ENCODE results near the gene ZNF414.
A peak's percentile ranks its signal among the peaks of the same experiment; 100 is the strongest.
"Not testable (repeated sequence)": the region's sequence is repeated elsewhere in the genome, so short reads cannot be mapped to it uniquely, and the experiment has no call there.

The ZNF414 gene

DNA sequence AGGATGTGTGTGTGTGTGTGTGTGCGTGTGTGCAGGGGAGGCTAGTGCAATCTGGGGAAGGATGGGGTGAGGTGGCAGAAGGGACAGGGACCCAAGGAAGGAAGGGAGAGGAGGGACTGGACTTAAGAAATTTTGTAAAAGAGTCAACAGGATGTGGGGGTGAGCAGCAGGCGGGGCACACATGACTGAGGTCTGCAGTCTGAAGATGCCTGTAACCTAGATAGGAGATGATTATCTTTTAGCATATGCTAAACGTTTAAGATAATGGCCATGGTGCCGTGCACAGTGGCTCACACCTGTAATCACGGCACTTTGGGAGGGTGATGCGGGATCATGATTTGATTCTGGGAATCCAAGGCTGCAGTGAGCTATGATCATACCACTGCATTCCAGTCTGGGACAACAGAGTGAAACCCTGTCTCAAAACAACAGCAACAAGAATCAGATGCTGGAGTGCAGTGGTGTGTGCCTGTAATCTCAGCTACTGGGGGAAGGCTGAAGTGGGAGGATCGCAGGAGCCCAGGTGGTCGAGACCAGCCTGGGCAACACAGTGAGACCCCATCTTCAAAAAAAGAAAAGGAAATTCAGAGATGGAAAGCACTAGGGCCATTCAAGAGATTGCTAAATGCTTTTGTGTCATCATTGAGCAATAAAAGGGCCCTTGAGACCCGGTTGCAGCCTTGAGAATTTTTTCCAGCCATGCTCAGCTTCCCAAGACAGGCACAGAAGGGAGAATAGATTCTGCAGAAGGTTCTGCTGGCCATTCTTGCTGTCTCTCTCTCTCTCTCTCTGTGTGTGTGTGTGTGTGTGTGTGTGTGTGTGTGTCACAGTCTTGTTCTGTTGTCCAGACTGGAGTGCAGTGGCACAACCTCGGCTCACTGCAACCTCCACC, 3.8 kb upstream of the ZNF414 start:
- DNase-seq (ENCODE audit: low read depth, low spot score): no peak

DNA sequence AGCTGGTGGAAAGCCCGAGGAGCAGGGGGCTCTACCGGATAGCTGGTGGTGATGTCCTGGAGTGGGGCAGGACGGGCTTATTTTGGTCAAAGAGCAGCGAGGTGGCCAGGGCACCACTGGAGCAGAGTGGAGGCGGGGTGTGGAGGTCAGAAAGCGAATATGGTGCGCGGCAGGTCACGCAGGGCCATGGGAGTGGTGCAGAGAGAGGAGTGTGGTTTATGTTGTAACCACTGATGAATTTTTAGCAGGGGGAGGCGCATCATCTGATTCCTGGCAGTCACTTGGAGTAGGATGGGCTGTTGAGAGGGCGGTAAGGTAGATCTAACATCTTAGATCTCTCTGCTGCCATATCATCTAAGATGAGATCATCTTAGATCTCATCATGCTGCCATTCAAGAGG, 1.4 kb upstream of the ZNF414 start:
- DNase-seq (ENCODE audit: low read depth, low spot score): no peak

DNA sequence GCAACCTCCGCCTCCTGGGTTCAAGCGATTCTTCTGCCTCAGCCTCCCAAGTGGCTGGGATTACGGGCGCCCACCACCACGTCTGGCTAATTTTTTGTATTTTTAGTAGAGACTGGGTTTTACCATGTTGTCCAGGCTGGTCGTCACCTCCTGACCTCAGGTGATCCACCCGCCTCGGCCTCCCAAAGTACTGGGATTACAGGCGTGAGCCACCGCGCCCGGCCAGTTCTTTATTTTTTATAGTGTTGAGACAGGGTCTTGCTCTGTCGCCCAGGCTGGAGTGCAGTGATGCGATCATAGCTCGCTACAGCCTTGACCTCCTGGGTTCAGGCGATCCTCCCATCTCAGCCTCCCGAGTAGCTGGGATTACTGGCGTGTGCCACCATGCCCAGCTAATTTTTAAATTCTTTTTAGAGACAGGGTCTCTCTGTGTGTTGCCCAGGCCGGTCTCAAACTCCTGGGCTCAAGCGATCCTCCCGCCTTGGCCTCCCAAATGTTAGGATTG, 590 bp upstream of the ZNF414 start:
- DNase-seq (ENCODE audit: low read depth, low spot score): not testable (repeated sequence)

DNA sequence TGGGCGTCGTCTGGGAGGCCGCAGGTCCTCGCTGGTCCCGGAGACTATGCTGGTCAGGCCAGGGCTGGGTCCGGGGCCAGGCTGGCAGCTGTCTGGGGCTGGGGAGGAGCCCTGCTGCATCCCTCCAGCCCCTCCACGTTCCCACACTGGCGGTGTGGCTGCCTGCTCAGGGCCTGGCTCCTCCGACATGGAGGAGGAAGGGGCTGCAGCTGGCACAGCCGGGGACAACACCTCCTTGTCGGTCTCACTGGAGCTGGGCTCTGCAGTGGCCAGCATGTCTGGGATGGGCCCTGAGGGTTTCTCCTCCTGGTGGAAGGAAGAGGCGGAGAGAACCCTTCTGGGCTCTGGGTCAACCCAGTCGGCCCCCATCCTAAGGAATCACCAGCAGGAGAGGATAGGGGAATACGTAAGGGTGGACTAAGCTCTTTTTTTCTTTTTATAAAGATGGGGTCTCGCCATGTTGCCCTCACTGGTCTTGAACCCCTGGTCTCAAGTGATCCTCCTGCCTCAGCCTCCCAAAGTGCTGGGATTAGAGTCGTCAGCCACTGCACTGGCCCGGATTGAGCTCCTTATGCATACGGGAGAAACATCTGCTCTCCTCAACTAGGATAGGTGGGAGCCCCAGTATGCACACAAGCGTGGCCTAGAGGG, 806 bp downstream of the ZNF414 start:
- no peak for DNase-seq (ENCODE audit: low read depth, low spot score)

DNA sequence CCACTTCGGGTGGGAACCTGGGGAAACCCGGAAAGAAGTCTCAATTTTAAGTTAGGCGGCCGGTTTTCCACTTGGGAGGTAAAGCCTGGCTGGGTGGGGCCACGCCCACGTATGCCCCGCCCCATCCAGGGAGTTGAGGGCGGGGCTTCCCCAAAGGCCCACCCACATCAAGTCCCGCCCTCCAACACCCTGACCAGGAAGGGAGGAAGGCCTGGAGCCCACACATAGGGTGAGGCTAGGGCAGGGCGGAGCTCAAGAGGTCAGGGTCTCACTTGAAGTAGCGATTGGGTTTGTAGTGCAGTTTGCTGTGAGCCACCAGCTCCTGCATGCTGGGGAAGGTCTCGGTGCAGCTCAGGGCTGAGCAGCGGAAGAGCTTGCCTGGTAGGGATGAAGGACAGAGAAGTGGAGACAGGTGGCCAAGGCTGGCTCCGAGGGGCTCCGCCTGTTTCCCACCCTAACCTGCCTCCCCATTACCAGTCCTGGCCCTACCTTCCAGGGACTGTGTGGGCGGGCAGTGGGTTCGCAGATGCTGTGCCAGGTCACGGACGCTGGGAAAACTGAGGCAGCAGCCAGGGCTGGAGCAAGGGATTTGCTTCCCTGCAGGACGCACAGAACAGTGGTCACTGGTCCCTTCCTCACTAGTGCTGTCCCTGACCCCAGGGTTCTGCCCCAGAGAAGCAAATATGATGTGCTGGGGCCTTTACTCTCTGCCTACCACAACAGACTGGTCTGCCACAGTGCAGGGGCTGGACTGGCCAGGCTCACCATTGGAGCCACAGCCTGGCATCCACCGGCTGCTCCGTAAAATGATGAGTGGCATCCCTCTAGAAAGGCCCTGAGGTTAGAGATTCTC, 1.6 kb downstream of the ZNF414 start:
- no peak for DNase-seq (ENCODE audit: low read depth, low spot score)

DNA sequence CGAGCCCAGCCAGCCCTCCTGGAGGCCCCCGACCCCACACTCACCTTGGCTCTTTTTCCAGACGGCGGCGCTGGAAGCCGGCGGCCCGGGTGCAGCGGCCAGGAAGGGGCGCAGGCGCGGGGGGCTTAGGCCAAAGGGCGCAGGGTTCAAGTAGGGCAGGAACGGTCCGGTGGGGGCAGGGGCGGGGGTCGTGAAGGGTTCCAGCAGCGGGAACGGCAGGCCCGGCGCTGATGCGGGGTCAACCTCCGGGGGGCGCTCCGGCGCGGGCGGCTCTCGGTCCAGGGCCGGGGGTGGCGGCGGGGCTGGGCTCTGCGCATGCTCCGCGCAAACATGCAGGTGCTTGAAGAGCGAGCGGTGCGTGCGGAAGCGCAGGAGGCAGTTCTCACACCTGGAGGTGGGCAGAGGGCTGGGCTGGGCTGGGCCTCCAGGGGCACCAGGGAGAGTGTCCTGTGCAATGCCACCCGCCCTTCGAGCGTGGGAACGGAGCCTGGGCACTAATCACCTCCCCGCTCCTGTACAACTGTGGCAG, 2.3 kb downstream of the ZNF414 start:
- DNase-seq (ENCODE audit: low read depth, low spot score): no peak

DNA sequence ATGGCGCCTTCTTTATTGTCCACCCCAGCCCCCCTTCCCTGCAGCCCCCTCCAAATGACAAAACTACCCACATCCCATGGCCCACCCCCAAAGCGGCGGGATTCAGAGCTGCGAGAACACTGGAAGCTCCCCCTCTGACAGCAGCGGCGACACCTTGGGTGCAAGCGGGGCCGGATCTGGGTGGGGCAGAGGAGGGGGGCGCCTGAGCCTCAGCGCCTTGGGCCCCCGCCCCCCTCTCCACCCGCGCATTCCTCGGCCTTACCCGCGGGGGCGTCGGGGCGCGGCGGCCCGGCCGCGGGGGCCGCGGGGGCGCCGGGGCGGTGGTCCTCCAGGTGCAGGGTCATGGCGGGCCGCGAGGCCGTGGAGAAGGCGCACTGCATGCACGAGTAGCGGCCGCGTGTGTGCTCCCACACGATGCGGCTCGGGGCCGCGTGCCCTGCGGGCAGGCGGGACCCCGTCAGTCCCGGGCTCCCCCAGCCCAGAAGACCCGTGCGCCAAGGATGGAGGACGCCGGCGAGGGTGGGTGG, 3.3 kb downstream of the ZNF414 start:
- DNase-seq (ENCODE audit: low read depth, low spot score): no peak

DNA sequence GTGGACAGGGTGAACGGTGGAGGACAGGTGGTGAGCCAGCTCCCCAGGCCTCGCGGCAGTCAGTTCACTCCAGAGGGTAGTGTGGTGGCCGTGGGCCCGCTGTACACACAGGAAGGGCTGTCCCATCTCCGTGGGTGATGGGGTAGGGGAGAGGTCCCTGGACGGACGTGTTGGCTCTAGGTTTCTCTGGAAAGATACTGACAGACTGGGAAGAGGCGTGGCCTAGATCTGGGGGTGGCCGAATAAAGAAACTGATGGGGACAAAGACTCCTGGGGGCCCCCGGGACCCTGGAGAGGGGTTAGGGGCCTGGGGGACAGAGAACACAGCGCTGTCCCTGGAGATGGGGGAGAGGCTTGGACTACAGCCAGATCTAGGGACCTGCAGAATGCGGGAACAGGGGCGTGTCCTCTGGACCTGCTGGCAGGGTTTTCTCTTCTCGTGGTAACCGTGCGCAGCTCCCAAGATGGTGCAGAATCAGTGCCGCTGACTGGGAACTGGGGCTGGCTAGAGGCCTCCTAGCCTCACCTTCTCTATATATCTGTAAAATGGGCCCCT, 7.5 kb downstream of the ZNF414 start:
- no peak for DNase-seq (ENCODE audit: low read depth, low spot score)

DNA sequence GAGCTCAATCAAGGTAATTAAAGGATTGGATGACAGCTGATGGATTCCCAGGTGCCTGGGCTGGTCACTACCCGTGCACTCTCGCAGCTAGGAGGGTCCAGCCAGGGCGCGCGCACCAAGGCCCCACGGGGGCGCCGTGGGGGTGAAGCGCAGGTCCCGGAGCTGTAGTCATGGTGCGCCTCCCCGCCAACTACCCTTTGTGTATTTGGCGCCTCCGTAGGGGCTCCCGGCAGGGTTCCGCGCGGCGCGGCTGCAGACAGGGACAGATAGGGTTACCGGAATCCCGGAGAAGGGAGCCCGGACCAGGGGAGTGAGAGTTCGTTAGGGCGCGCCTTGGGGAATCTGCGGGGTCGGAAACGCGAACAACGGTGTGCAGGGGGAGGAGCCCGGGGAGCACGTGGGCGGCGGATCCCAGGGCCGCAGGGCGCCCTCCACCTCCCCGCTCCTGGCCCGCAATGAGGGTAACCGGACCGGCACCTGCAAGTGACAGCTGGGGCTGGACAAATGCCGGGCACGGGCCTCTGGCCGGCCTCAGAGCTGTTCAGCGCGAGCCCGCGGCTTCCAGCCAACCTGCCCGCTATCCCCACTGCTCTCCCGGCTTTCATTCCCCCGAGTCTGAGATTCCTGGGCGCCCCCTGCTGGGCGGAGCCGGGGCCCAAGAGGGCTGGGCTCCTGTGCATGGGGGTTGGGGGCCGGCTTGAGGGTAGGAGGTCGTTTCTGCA, 8.1 kb downstream of the ZNF414 start:
- DNase-seq (ENCODE audit: low read depth, low spot score): peak; percentile 49

DNA sequence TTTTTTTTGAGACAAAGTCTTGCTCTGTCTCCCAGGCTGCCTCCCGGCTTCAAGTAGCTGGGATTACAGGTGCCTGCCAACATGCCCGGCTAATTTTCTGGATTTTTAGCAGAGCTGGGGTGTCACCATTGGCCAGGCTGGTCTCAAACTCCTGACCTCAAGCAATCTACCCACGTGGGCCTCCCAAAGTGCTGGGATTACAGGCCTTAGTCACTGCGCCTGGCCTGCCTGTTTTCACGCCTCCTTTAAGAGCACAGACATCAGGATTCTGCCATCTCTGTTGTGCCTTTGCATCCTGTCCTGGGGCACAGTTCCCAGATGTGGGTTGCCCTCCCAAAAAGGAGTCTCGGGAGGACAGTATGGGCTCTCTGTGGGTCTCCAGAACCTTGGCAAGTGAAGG, 9.0 kb downstream of the ZNF414 start:
- DNase-seq (ENCODE audit: low read depth, low spot score): no peak

DNA sequence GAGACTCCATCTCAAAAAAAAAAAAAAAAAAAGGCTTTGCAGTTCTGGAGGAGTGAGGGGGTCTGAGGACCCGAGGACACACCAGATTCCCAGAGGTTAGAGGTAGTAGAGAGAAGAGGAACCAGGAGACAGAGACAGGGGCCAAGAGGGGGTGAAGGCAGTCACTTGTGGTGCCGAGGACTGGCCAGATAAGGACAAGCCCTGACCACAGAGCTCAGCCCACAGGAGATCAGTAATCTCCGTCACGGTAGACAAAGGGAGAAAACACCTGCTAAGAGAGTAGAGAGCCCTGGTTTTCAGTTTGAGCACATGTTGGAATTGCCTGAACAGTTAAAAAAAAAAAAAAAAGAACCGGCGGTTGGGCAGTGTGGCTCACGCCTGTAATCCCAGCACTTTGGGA, 9.8 kb downstream of the ZNF414 start:
- no peak for DNase-seq (ENCODE audit: low read depth, low spot score)

DNA sequence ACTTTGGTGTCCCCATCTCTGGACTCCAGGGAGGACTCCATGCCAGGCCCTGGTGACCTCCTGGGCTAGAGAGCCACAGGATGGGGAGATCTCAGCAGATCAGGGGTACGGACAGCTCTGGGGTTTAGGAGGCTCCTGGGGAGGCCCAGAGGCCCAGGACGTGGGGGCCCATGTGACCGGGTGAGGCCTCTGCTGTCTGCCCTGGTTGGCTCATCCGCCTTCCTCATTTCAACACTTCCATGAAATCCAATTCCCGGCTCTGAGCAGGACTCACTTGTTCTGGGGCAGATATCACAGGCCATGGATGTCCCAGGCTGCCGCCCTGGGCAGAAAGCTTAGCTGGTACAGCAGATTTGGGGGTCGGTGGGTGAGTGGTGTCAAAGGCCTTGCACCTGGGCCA, 10.5 kb downstream of the ZNF414 start:
- no peak for DNase-seq (ENCODE audit: low read depth, low spot score)

DNA sequence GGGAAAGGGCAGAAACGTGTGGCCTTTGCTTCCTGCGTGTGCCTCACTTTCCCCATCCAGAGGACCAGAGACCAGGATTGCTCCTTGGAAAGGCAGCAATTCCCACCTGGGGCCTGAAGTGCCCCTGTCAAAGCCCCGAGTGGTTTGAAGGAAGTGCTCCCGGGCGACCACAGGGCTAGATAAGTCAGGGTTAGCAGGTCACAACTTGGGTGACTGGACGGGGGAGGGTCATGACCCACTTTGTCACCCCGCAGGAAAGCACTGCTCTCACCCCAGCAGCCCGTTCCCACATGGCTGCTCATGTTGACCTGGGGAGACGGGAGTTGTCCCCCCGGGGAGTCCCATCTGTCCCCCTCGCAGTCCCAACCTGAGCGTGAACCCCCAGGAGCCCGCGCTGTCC, 12.0 kb downstream of the ZNF414 start:
- DNase-seq (ENCODE audit: low read depth, low spot score): no peak

DNA sequence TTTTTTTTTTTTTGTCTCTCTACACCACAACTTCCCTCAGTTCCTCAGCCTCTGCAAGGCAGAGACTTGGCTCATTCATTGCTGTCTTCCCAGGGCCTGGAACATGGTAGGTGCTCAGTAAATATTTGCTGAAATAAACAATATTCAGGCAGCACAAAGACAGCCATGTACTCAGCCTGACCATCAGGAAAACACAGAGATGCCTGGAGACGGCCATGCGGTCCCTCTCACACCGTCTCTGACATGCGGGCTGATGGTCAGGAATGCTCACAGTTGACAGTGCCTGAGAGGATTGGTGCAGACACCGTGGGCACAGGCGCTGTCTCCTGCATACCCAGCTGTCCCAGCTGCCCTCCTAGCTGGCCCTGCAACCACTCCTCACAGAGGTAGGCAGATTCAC, 12.5 kb downstream of the ZNF414 start:
- no peak for DNase-seq (ENCODE audit: low read depth, low spot score)

DNA sequence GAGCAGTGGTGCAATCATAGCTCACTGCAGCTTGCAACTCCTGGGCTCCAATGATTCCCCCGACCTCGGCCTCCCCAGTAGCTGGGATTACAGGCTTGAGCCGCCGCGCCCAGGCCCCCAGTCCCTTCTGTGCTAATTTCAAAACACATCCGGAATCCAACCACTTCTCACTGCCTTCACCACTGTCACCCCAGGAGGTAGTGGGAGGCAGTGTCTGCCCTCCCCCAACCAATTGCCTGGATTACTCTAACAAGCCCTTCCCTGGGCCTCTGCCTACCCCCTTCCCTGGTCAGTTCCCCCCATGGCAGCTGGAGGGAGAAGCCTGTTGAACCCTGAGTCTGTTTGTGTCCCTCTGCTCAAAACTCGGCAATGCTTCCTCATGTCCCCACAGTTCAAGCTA, 13.8 kb downstream of the ZNF414 start:
- no peak for DNase-seq (ENCODE audit: low read depth, low spot score)

DNA sequence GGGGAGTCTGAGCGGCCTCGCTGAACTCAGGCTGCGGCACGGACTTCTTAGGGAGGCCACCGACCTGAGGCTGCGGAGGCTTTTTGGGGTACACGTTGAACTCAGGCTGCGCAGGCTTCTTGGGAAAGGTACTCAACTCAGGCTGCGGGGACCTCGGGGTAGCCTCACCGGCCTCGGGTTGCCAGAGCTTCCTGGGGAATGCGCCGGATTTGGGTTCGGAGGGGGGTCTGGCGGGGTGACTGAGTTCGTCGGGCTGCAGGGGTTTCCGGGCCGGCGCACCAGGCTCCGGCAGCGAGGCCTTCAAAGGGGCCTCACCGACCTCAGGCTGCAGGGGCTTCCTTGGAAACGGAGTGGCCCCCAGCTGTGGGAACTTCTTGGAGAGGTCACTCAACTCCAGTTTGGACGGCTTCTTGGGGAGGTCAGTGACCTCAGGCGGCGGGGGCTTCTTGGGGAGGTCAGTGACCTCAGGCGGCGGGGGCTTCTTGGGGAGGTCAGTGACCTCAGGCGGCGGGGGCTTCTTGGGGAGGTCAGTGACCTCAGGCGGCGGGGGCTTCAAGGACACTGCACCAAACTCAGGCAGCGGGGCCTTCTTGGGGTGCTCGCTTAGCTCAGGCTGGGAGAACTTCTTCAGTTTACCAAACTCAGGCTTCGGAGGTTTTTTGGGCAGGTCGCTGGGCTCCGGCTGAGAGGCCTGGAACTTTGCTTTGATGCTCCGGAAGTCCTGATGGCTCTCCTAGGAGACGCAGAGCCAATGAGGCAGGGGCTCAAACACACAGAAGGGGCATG, 14.7 kb downstream of the ZNF414 start:
- DNase-seq (ENCODE audit: low read depth, low spot score): no peak

DNA sequence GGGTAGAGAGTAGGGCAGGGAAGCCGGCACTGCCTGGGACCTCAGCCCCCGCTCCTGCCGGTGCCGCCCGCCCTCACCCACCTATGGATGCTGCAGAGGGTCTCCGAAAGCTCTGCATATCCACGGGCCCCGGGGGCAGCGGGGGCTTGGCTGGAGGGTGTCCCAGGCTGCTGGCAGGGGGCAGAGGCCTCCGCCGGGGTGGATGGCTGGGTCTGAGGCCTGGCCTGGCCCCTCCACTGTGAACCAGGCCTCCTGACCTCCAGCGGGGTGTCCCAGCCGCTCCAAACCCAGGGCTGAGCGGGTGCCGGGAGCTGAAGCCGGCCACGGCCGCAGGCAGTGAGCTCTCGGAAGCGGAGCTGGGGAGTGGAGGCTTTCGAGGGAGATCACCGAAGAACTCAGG, 15.7 kb downstream of the ZNF414 start:
- no peak for DNase-seq (ENCODE audit: low read depth, low spot score)

DNA sequence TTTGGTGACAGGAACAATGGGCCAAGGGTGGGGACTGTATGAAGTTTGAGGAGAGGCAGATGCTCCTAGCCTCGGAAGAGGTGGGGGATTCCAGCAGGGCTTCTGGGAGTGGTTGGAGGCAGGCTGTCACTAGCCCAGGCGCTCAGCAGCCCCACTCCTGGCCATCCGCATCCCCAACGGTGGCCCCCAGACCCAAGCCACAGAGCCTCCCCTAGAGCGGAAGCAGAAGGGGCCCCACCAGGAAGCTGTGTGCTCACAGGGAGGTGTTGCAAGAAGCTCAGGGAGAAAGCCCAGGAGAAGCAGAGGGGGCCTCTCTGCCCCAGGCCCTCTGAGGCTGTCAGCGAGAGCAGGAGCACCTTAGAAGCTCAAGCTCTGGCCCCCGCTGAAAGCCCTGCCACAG, 19.8 kb downstream of the ZNF414 start:
- no peak for DNase-seq (ENCODE audit: low read depth, low spot score)

DNA sequence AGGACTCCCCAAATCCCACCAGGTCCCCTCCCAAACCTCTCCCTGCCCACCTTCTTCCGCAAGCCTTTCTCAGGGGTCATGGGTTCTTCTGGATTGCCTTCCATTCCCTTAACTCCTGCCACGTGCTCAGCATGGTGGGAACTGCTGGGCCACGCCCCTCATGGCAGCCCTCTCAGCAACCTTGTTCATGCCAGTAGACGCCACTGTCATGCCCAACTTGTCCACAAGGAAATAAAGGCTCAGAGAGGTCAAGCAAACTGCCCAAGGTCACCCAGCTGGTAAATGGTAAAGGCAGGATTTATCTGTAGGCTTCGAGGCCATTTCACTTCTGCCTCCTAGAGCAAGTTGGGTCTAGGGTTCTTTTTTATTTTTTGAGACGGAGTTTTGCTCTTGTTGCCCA, 22.4 kb downstream of the ZNF414 start:
- DNase-seq (ENCODE audit: low read depth, low spot score): no peak

DNA sequence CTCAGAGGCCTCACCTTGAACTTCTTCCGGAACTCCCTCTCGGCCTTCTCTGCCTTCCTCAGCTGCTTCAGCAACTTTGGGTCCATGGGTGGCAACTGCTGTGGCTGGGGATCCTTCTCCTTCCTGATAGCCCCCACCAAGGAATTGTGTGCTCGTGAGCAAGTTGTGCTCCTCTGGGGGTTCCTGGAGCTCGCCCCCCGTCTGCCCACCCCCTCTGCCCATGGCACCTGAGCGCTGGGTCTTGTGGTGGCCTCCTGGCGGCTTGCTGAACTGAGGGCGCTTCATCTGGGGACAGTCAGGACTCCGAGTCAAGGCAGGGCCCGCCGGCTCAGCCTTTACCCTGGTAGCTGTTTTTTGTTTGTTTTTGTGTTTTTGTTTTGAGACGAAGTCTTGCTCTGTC, 23.1 kb downstream of the ZNF414 start:
- no peak for DNase-seq (ENCODE audit: low read depth, low spot score)
